HK-2 (cell line): ENCODE measurements around the gene NCSTN.

Experiments used
- DNase-seq: peaks from one replicate; pipeline ENCODE4 v3.0.0-alpha.2; 2018; ENCODE audit not compliant: unreplicated experiment

The NCSTN gene

GRCh38 chr1:160352555-160352954 is 9.4 kb downstream of the NCSTN start:
- DNase-seq, result no peak

DNA sequence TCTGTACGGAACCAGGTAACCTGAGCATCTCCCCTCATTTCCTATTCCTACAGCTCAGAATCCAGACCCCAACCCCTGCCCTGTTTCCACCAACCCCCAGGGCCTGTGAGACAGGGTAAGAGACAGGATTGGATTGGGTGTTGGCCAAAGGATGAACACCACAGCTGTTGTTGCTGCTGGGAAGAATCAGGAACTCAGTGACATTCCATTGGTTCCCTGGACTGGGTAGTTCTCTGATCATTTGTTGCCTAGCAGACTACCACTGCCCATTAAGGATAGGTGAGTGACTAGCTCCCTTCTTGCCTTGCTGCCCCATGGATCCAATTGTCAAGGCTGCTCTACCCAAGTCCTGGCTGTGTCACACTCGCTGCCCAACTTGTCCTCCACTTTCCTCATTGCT is 10.0 kb downstream of the NCSTN start:
- no peak for DNase-seq

GRCh38 chr1:160354388-160354985 is 11.3 kb downstream of the NCSTN start:
- no peak for DNase-seq

- DNase-seq, result no peak
Observed at GRCh38 chr1:160357286-160358002, 14.3 kb downstream of the NCSTN start.

GRCh38 chr1:160358073-160358472 is 14.9 kb downstream of the NCSTN start:
- no peak for DNase-seq

DNA sequence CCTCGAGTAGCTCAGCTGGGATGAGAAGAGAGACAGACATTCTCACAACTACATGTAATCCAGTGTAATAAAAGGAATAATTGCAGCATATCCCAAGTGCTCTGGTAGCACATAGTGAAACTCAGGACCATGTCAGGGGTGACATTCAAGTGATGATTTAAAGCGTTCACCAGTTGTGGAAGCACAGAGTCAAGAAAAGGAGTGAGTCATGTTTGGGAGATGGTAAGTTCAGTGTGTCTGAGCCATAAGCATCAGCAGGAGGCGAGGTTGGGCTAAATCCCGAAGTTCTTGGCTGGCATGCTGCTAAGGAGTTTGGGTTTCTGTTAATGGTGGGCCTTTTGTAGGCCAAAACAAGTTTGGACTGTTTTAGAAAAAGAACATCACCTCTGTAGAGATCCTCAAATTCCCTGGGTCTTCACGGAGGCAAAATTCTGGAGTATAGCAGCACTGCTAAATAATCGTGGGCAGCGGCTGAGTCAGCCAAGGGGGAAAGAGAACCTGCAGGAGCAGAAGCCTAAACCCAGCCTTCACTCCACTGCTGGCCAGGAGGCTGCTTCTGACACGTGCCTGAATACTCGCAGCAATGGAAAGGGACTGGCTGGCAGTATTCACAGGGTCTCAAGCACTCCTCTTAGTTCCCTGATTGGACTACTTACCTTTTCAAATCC is 16.5 kb downstream of the NCSTN start:
- DNase-seq, result no peak

- no peak for DNase-seq
Observed at GRCh38 chr1:160360227-160360695, 17.1 kb downstream of the NCSTN start.

DNA sequence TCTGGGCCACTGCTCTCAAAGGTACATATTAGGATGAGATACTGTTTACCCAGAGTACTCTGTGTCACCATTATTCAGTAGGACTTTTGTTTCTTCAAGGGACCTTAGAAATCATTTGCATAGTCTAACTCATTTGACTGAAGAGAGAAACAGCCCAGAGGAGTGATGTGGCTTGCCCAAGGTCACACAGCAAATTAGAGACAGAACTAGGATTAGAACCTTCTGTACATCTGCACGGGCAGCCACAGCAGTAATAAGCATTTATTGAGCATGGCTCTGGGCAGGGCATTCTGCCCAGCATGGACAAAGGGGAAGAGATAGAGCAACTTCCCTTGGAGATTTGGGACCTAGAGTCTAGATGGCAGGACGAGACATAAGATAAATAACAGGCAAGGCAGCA is 18.0 kb downstream of the NCSTN start:
- DNase-seq, result no peak

- DNase-seq, result no peak
Observed at GRCh38 chr1:160361814-160362167, 18.6 kb downstream of the NCSTN start.

GRCh38 chr1:160362168-160362957 is 19.2 kb downstream of the NCSTN start:
- DNase-seq, result no peak

GRCh38 chr1:160363010-160363409 is 19.8 kb downstream of the NCSTN start:
- no peak for DNase-seq

DNA sequence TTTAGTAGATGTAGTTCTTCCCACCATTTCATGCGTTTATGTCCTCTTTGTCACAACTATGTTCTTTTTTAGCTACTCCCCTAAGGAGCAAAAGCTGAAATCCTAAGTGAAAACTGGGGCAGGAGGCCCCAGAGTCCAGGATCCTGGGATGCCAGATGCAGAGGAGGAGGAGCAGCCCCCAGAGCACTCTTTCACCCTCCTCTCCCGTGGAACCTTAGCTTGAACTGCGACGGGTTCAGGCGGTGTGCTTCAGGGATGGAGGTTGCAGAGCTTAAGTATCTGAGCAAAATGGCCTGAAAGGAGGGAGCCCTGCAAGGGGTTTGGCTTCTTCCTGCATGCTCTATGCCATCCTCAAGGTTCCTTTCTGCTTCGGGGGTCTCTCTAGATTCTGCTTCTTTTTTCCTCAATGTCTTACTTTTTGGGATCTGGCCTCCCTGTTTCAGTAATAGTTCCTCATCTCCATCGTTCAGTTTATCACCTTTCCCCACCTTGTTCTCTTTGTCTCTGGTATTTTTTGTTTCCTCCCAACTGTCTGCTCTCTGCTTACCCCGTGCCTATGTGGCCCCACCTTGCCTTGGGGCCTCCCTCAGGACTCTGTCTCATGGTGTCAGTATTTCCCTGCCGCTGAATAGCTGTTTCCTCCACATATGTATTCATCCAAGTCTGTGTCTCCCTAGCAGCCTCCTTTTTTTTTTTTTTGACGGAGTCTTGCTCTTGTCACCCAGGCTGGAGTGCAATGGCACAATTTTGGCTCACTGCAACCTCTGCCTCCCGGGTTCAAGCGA is 21.0 kb downstream of the NCSTN start:
- DNase-seq, result no peak

DNA sequence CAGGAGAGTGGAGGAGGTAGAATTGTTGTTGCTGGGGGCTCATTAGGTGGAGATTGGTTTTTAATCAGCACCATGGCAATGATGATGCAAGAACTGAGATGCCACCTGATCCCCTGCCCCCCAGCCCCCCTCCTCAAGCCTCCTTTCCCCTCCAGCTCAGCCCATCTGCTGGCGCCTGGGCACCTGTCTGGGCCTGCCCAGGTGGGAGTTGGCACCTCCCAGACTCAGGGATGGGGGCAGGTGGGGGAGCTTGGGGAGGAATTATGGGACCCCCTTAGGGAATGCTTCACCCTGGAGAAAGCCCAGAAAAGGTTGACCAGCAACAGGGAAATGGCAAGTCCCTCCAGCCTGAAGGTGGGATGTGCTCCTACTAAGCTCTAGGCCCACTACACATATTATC is 22.1 kb downstream of the NCSTN start:
- no peak for DNase-seq

- no peak for DNase-seq
Observed at GRCh38 chr1:160366731-160367515, 23.7 kb downstream of the NCSTN start, which contains the start of gene NHLH1. Gene NHLH1, plus strand, starts transcription at chr1:160367071. Its CDS starts 3,661 bp downstream, at chr1:160370732.

- no peak for DNase-seq
Observed at GRCh38 chr1:160367516-160367900, 24.3 kb downstream of the NCSTN start.

DNA sequence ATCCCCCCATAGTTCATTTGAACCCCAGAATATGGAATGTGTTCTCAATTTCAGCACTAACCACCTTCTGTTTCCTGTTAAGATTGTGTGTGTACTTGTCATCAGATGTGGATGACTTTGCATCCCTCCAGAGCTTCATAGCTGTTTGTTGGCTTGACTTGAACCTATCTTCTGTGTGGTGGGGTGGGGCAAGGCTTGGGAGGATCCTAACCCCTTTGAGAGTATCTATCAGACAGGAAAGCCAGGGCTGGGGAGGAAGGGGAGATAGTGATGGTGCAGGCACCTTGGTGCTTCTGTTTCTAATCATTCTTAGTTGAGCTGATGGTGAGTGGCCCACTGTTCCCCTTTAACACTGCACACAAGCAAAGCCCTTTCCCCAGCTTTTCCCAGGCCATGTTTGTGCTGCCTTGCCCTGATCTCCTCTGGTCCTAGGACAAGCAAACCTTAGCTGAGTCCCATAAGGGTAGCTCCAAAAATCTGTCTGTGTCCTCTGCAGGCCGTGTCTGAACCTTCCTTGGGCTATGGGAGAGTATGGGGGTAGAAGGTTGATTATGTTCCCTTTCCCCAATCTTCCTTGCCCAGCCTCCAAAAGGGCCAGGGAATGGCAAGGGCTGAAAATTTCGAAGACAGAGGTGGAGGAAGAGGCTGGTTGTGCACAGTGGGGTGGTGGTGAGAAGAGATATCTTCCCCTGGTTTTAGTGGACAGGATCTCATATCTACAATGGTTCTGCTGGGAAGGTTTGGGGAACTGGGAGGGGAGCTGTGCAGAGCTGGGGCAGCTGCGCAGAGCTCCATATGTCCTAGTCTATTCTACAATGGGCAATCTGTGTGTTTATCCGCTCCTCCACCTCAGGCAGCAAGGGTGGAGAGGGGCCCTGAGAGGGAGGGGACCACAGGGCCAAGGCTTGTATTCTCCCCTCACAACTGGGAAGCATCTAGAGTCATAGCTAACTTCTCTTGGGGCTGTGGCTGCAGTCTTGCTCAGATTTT is 25.0 kb downstream of the NCSTN start:
- no peak for DNase-seq

- DNase-seq, result no peak
Observed at GRCh38 chr1:160369087-160369486, 25.9 kb downstream of the NCSTN start.

DNA sequence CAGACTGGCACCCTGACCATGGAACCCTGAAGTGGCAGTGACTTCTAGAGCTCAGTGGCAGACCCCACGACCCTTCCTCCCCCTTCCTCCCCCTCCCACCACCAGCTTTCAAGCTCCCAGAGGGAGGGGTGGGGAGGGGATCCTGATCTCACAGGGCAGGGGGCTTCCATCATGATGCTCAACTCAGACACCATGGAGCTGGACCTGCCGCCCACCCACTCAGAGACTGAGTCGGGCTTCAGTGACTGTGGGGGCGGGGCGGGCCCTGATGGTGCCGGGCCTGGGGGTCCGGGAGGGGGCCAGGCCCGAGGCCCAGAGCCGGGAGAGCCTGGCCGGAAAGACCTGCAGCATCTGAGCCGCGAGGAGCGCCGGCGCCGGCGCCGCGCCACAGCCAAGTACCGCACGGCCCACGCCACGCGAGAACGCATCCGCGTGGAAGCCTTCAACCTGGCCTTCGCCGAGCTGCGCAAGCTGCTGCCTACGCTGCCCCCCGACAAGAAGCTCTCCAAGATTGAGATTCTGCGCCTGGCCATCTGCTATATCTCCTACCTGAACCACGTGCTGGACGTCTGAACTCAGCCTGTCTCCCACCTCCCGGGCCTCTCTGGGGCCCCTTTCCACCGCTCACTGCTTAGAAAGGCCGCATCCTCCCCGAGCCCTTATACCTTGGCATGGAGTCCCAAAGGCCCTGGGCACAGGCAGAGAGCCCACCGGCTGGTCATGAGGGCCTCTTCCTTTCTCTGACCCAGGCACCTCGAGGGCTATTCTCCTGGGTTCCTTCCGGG is 27.6 kb downstream of the NCSTN start:
- DNase-seq, result no peak

- no peak for DNase-seq
Observed at GRCh38 chr1:160371346-160371631, 28.1 kb downstream of the NCSTN start.
